HG03025 (cell line): ENCODE measurements around the gene KIF26B.

Experiments used
- ATAC-seq: cut with Tn5 transposase; IDR thresholded peaks from one replicate; pipeline ENCODE4 v1.9.1; 2021; ENCODE audit warnings: mild to moderate bottlenecking, moderate library complexity; ENCODE audit not compliant: unreplicated experiment, low FRiP score

The KIF26B gene

DNA sequence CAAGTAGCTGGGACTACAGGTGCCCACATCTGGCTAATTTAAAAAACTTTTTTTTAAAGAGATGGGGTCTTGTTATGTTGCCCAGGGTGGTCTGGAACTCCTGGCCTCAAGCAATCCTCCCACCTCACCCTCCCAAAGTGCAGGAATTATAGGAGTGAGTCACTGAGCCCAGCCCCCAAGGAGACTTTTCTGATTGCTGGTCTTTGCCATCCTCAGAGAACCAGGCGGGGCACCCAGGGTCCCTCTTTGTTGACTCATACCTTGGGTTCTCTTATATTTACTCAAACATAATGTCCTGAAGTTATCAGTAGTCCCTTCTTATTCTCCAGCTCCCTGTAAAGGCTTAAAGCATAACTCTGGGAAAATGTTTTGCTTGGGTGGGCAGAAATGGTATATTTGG is 51.1 kb downstream of the KIF26B start:
- no peak for ATAC-seq

DNA sequence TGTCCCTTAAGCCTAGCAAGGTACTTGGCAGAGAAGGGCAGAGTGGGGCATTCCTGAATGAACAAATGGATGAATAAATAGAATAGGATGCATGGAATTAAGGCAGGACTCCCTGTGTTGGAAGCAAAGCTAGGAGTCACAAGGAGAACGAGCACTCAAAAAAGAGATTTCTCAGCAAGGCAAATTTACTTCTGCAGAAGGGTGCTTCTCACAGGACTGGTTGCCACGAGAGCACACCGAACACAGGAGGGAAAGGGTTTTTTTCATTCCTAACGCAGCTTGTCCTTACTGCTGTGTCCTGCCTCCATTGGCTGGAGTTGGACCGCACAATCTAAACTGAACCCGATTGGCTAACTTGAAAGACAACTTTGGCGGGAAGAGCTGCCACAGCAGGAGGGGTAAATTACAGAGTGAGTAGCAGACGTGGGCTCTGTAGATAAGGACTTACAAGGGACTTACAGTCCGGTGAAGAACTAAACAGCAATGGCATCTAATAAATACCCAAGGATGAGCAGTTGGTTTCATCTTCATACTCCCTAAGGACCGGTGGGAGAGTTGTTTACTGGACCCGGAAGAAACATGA is 52.4 kb downstream of the KIF26B start:
- no peak for ATAC-seq

DNA sequence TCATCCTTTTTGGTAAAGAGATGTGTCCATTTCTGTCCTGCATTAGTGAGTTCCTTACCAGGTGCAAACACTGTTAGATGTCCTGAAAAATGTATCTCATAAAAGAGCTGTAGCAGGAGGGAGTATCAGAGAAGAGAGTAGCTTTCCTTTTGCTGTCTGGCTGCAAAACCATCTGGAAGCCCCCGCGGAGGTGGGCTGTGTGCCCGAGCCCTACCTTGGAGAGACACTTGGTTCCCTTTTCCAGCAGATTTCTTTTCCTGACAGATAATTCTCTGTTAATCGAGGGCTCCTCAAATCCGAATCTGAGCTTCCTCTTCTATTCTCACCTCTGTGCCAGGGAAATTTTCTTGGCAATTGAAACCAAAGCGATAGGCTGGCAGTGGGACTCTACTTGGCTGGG is 53.0 kb downstream of the KIF26B start:
- no peak for ATAC-seq

DNA sequence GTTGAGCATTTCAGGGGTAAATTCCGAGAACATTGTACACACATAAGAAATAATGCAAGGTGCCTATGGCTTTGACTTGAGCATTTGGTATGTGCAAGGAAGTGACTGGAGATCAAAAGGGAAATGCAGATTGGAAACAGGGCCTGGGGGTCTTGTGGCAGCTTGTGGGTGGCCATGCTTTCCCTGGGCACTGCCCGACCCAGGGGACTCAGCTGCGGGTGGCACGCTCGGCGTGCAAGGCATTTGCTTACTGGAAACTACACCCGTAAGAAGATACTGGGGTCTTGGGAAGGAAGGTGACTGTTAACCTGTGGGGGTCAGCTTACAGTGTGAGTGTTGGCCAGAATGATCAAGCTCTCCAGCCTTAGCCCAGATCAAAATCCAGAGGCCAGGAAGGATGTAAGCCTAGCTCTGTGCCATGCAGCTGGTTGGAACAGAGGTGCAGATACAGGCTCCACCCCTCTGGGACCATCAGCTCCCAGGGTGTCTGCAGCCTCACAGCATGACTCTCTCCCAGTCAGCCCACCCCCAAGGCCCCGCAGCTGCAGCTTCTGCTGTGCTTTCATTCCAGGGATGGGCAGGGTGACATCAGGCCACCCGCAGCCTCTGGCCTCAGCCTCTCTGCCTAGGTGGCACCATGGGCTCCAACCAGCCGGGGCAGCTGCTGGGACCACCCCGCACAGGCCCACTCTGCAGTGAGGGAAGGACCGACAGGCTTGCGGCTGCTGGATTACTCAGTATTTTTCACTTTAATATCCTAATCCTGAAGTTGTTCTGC is 55.1 kb downstream of the KIF26B start:
- ATAC-seq: no peak

DNA sequence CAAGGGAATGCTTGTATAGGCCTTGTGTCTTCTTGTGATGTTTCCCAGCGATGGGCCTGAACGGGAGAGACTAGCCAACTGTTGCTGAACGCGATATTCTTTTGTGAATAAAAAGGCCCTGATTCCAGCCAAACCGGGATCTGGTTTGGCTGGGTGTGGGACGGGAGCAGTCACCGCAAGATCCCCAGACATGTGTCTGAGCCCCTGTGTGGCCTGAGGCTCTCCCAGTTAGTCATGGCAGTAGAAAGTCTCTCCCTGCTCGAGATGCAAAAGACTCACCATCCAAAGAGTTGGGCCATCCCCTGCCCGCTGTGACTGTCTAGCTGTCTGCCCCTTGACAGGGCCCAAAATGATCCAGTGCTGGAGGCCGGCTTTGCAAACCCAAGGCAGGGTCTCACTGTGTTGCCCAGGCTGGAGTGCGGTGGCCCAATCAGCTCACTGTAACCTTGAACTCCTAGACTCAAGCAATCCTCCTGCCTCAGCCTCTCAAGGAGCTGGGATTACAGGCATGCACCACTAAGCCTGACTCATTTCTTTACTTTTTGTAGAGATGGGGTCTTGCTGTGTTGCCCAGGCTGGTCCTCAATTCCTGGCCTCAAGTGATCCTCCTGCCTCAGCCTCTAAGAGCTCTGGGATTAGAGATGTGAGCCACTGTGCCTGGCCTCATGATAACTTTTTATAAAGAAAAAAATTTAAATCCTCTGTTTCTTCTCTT is 56.4 kb downstream of the KIF26B start:
- no peak for ATAC-seq

DNA sequence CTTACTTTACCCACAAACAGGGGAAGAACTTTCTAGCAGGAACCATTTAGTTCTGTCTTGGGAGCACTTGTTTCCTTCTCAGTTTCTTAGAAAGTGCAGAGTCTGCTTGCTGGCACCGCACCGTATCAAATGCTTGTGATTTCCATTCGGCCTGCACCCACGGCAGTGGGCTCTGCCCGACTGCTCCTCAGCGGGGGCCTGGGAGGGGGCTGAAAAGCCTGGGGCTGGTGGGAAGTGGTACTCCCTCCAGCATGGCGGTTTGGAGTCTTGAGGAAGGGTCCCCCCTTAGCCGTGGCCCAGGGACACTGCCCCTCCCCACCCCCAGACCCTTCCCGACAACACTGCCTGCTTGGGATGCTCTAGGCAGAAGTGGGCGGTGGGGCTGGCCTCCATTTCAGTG is 57.0 kb downstream of the KIF26B start:
- ATAC-seq: no peak

DNA sequence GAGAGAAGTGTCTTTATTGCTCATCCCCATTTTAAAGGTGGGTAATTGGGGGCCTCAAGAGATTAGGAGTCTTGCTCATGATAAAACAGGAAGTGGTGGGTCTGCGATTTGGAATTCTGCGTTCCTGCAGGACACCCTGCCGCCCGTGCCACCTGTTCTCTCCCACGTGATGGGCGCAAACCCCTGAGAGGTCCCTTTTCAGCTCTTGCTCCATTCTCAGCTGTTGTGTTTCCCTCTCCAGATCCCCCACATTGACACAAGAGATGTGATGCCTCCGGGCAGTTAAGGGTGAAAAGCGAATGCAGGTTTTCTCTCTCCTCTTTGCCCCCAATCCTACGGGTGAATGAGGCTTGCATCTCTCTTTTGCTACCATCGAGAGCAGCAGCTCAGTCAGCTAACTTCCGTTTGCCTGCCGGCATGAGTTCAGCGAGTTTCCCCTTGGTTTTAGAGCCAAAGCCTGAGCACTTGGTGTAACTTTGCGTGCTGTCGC is 57.5 kb downstream of the KIF26B start:
- no peak for ATAC-seq

DNA sequence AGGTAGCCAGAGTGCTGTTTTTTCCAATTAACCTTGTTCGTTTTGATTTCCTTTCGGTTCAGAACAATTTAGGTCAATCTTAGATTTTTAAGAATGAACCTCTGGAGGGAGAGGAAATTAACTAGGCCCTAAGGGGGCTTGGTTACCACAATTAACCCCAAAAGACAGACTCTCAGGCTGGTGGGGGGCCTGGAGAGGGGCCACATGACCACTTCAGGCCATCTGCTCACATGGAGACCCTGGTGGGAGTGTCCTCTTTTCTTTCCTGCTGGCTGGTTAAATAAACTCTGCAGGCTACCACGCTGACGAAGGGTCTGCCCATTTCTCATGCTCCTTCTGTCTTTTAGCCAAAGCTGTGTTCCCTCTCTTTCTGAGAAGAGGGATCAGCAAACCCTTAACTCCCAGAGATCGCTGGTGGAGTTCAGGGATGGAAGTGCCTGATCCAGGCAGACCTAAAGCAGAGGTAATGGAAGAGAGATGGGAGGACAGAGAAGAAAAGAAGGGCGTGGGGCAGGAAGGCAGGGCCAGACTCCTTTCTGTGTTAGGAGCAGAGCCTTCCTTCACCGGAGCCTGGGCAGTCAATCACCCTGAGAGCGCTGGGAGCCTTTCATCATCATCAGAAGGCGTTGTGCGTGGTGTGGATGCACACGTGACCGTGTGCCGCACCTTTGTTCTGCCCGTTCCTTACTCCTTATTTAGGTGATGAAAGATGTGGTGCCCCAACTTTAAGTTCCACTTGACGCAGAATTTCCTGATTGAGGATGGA is 58.5 kb downstream of the KIF26B start:
- no peak for ATAC-seq

DNA sequence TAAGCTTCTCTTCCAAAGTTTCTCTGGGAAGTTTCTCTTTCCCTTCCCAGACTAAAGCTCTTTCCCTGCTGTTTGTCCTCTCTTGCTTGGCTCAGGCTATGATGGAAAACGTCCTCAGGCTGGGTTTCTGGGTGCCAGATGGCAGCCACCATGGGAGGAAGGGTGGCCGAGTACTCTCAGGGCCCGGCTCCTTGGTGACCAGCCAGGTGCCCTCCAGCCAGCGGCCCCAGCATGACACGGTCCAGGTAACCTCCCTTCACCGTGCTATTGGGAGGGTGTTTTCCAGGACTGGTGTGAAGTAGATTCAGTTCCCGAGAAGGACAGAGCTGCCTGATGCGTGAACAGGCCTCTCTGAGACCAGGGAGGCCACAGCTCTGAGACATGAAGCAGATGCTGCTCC is 60.3 kb downstream of the KIF26B start:
- ATAC-seq: no peak

DNA sequence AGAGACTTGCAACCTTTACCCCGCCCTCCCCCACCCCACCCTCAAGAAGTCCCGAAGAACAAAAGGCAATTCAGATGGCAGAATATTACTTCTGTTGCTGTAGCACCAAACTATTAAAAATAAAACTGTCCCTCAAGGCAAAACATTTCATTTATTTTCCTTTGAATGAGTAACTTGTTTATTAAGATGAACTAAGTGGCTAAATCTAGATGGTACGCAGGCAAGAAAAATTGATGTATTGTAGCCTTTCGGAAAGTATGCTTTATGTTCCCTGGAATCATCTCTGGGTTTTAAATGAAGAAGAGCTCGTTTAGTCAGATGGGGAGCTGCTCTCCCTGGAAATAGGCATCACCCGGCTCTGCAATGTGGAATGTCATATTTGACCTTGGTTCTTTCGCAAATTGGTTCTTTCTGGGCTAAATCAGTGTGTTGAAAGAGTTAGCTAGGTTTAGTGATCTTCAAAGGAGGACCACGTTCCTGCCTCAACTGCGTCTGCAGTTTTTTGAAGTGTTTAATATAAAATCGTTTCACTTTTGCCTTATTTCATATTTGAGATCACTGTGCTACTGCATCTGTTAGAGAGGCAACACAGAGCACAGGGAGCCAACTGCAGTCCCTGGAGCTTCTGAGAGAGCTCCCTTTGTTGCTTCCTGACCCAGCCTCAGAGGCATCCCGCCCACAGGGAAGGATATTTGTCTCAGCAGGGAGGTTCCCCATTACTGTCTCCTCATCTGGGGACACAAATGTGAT is 61.8 kb downstream of the KIF26B start:
- no peak for ATAC-seq

DNA sequence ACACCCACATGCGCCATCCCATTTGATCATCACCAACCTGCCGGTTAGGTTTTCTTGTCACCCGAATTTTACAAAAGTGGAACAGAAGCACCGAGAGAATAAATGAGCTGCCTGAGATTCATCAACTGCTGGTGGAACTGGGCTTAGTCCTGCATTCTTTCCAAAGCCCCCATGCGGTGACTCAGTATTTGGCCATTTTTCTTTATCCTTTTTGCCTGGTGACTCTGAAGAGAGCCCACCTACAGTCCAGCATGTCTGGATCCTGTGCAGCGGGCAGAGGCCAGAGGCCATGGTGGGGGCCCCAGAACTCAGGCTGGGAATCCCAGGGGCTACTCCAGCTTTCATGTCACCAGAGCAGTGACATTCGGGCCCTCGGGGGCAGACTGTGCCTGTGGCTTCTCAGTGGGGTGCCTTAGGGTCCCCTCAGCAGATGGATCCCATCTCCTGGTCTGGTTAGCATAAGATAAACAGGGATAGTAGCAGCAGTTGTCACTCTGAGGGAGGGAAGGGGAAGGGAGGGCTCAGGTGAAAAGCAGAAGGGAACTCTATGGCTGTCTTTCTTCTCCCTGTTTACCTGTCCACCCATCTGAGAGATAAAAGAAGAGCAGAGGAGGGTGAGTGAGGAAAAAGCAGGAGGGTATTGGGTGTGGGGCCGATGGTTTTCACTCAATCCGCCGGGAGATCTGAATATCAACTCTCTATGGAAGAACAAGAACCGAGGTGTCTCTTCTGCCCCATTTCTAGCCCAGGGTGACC is 63.2 kb downstream of the KIF26B start:
- ATAC-seq: no peak

DNA sequence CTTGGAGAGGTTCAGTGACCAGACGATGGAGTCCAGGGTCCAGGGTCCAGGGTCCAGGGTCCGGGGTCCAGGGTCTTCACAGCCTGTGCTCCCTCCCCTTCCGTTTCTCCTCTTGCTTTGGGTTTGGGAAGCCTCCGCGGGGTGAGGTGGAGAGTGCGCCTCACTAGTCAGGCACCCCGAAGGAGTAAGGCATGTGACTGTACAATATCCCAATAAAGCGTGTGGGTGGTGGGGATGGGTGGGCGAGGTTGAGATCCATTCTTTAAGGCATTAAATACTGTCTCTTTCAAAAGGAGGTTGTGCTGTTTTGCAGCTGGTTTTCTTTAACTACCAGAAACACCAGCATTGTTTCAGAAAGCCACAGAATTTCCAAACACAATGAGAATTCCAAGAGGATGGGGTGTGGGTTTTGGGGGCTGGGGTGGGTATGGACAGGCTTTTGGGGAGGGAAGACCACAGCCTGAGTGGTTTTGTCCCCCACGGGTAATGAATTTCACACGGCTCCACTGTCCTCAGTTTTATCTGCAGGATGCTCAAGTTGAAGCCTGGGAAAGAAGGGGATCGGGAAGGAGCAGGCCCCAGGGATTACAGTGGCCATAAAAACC is 65.7 kb downstream of the KIF26B start:
- no peak for ATAC-seq

DNA sequence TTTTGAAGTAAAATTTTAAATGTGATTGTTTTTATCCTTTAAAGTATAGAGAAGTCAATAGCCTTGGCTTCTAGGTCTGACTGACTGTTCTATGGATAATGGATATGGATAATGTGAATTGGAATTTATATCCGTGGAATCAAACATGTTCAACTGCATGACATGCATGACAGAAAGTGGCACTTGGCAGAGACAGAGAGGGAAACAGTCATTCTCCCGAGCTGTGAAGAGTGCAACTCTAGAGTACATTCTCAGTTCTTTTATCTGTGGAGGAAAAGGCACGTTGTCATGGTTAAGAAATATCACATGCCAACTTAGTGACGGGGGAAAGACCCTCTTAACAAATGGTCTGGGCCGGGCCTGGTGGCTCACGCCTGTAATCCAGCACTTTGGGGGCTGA is 67.0 kb downstream of the KIF26B start:
- no peak for ATAC-seq

DNA sequence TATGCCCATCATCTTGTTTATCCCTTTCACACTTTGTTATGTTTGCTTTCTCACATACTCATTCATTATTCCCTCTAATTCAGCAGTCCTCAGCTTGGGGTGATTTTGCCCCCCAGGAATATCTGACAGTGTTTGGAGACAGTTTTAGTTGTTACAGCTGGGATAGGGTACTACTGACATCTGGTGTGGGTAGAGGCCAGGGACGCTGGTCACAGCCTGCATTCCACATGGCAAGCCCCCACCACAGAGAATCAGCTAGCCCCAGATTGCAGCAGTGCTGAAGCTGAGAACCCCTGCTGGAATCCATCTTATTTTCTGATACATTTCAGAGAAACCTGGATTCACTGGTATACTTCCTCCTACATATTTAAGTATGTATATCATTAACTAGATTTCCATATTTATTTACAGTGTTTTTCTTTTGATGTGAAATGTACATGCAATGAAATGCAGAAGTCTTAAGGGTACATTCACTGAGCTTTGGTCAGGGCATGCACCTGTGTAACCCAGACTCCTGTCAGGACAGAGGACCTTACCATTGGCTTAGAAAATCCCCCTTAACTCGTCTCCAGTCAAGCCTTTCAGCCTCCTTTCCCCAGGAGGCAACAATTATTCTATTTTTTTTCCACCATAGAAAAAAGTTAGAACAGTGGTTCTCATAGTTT is 68.3 kb downstream of the KIF26B start:
- no peak for ATAC-seq

DNA sequence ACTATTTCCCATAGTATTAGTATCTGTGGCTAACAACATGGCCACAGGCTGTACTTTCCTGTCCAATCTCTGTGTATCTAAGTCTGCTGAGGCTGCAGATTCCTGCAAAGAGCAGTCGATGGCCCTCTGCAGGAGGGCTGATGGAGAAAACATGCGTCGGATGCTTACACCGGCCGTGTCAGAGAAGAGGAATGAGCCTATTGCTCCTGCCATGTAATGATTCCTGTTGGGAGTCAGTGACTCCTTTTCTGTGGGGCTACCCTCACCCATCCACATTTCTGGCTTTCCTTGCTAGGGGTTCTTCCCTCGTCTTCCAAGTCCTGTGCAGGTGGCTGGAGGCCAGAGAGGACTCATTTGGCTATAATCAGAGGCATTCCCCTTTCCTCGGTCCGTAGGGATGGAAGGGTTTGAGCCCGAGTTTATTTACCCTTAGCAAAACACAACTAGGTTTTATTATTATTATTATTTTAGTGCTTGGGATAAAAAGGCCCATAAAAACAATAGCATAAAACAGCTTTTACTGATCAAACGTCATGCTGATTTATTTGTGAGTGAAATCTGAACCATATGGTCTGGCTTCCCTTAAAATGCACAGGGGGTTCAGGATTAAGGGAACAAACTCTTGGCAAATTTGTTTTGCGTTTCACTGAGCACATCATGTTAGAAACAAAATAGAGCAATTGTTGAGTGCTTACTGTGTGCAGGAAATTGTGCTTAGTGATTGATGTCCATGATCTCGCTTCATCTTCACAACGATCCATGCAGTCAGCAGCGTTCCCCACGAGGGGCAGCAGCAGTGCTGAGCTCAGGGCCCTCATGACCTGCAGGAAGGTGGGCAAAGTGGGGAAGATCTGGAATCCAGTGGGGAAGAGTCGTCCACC is 70.8 kb downstream of the KIF26B start:
- no peak for ATAC-seq

DNA sequence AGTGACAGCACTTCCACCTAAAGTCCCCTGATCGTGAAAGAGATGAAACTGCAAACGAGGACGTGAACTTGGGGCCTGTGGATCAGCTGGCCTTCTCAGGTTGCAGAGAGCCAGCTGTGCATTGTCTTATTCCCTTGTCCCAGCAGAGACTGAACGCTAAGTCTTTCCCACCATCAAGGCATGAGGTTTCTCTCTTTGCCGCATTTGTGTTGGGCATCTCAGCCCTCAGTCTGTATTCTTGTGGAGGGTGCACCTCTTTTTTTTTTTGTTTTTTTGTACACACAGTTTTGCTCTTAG is 71.4 kb downstream of the KIF26B start:
- no peak for ATAC-seq

DNA sequence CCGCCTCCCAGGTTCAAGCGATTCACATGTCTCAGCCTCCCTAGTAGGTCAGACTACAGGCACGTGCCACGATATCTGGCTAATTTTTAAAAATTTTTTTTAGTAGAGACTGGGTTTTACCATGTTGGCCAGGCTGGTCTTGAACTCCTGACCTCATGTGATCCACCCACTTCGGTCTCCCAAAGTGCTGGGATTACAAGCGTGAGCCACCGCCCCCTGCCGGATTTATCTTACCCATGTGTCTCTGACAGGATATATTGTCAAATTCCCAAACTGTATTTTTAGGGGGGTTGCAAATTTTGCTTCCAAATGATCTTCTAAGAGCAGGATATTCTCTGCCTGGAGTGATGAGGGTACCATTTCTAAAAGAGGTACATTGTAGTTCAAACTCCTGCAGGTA is 74.3 kb downstream of the KIF26B start:
- ATAC-seq: no peak

DNA sequence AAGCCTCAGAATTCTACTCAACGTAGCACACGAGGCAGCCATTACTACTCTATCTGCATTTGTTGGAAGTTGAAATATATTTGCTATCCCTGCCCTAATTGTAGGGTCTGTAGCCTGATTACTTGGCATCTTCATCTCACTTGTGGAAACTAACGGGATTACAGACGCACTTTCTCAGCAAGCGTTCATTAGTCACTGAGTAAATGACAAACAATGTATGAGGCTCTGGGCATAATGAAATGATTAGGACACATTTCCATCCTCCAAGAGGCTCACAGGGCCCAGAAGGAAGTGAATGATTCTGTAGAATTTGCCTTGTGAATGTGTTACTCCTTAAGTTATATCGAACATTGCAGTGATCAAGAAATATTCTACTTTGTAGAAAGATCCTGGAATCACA is 78.1 kb downstream of the KIF26B start:
- ATAC-seq: no peak
